Right renal cortex interstitium (tissue), 3 donors: ENCODE results near the gene TPX2. TPM values are rescaled to one million over a fixed set of nuclear protein-coding genes. Genes with fewer than 3 reads are reported as not detected.
A peak's percentile ranks its signal among the peaks of the same experiment; 100 is the strongest.

Source experiments
- DNase-seq, 3 donors: peaks; one replicate each; pipeline ENCODE4 v3.0.0-alpha.2; 2013; ENCODE audit warnings: low read depth in 3 of 3, low spot score in 2 of 3
- polyA plus RNA-seq, 3 donors: library from polyadenylated mRNA; unstranded; fragments of 120-200 nt; gene quantifications; one replicate each; pipeline ENCODE4 v1.2.1, GENCODE V29; 2013; ENCODE audit not compliant: insufficient read length in 3 of 3

TPX2 gene
- 10 to 100 TPM; 48.5 to 53.8 (median 51.6) TPM for polyA plus RNA-seq

- DNase-seq: peak; percentile 91 to 96 (median 94)
These were observed at the start of gene TPX2 for GRCh38 chr20:31738729-31739549. Gene TPX2 (plus strand): TSS chr20:31739290. CDS start chr20:31757477, 18,187 bp downstream.

GRCh38 chr20:31690124-31690666 lies 48.9 kb upstream of the TPX2 start:
- no peak for DNase-seq

GRCh38 chr20:31691646-31692275 lies 47.3 kb upstream of the TPX2 start:
- no peak for DNase-seq

DNA sequence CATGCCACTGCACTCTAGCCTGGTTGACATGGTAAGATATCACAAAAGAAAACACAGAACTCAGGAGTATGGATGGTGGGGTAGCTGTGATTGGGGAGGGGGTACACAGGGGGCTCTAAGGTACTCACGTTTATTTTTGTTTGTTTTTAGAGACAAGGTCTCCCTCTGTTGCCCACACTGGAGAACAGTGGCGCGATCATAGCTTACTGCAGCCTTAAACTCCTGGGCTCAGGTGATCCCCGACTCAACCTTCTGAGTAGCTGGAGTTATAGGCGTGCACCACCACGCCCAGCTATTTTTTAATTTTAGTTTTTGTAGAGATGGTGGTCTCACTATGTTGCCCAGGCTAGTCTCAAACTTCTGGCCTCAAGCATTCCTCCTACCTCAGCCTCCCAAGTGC lies 45.7 kb upstream of the TPX2 start:
- no peak for DNase-seq

- no peak for DNase-seq
These were observed 45.0 kb upstream of the TPX2 start for GRCh38 chr20:31693987-31694661.

GRCh38 chr20:31694842-31695593 lies 44.1 kb upstream of the TPX2 start:
- DNase-seq: no peak

DNA sequence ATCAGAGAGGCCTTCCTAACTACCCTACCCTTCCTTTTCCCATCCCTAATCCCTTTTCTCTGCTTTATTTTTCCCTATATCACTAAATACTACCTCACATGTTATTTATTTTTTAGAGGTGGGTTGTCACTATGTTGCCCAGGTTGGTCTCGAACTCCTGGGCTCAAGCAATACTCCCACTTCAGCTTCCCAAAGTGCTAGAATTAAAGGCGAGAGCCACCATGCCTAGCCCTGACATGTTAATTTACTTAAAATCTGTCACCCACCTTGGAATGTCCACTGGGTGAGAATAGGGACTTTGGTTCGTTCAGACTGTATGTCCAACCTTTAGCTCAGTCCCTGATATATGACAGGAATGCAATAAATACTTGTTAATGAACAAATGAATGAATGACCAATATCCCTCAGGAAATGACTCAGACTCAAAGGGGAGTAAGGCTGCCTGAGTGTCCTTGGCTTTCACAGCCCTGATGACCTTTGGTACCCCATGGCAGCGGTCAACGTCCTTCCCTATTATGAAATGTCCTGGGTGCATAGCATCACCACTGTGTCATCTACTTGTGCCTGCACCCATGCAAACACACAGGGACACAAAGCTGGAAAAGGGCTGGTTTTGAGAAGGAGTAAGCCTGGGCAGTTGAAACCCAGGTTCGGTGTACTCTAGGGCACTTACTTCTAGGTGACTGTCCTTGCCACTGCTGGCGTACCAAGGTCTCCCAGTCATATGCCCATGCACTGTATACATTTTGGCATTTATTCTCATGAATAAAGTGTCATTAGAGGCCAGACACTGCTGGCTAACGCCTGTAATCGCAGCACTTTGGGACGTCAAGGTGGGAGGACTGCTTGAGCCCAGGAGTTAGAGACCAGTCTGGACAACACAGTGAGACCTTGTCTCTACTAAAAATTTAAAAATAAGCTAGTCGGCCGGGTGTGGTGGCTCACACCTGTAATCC lies 43.0 kb upstream of the TPX2 start:
- DNase-seq: no peak

DNA sequence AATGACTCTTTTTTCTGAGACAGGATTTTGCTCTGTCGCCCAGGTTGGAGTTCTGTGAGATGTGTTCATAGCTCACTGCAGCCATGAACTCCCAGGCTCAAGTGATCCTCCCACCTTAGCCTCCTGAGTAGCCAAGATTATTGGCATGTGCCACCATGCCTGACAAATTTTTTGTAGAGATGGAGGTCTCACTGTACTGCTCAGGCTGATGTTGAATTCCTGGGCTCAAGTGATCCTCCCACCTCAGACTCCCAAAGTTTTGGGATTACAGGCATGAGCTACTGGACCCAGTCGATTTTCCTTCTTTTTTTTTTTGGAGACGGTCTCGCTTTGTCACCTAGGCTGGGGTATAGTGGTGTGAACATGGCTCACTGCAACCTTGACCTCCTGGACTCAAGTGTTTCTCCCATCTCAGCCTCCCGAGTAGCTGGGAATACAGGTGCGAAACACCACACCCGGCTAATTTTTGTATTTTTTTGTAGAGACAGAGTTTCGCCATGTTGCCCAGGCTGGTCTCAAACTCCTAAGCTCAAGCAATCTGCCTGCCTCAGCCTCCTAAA lies 40.8 kb upstream of the TPX2 start:
- no peak for DNase-seq

DNA sequence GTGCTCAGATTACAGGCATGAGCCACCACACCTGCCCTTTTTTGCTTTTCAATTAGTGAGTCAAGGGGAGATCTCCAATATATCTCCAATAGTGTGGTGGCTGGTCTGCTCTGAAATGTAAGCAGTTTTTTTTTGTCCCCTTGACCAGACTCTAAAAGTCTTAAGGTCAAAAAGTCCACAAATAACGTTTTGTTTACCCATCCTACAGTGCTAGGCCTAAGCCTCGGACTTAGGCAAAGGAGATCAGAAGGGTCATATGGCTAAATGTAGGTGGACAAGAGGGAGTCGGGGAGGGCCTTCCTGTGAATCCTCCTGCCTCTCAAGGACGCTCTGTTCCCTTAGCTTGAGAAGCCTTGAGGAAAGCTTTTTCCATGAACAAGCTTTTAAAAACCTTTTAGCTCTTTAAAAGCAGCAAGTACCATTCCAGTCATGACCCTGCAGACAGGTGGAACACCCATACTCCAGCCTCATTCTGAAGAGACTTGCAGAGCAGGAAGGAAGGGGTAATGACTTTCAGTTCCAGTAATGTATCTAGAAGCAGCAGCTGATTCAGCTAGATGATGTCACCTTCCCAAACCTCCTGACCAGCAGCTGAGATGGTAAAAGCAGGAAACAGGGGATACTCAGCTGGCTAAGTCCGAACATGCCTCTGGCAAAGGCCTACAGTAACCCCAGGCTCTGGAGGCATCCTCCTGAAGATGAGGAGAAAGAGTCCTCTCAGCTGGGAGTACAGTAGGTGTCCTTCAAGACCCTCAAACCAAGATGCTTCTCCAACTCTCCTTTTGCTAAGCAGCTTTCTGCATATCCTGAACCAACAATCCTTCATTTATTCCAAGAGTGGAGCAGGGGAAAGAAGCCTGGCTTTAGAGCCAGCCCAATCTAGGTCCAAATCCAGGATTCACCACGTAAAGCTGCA lies 40.0 kb upstream of the TPX2 start:
- no peak for DNase-seq

GRCh38 chr20:31699801-31700728 lies 39.0 kb upstream of the TPX2 start:
- no peak for DNase-seq

DNA sequence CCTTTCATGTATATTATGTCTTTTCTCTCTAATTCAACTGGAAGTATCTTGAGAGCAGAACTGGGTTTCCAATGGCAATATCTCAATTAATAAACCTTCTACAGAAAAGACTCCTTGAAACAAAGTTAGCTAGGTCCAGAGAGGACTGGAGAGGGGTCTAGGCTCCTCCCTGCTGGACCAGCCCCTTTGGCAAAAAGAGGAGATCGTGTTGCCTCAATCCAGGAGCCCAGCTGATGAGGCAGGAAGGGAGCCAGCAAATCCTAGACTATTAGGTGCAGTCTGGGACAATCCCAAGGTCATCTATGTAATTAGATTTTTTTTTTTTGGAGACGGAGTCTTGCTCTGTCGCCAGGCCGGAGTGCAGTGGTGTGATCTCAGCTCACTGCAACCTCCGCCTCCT lies 38.3 kb upstream of the TPX2 start:
- DNase-seq: no peak

GRCh38 chr20:31701591-31701990 lies 37.5 kb upstream of the TPX2 start:
- no peak for DNase-seq

DNA sequence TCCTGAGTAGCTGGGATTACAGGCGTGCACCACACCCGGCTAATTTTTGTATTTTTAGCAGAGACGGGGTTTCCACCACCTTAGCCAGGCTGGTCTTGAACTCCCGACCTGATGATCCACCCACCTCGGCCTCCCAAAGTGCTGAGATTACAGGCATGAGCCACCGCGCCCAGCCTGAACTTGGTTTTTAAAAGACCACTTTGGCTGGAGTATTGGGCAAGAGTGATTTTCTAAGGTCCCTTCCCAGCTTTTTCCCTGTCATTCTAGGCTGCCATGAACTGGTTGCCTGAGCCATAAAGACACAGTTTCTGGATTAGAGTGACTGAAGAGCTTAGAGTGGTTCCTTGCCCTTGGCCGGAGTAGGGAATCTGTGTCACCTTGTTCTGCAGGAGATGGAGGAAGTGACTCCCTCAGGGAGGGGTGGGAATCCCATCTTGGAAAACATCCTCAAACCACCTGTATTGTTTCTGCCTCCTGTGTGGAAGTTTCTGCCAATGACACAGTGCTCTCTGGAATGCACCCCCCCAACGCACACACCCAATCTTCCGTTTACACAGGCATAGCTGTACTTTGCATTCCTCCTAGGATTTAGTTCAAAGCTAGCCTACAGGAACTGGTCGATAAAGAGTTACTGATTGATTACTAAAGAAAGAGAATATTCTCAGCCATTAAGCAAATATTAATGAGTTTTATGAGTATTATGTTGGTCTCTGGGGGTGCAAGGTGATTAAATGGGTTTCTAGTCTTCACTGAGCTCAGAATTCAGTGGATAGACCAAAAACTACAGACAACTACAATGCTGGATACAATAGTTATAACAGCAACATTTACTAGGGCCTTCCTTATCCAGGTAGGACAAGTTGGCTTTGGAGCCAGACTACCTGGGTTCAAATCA lies 34.6 kb upstream of the TPX2 start:
- no peak for DNase-seq

GRCh38 chr20:31705191-31705590 lies 33.9 kb upstream of the TPX2 start:
- DNase-seq: no peak

- no peak for DNase-seq
These were observed 33.2 kb upstream of the TPX2 start for GRCh38 chr20:31705598-31706597.
